DOHH2 (cell line): ENCODE results near the gene RMDN2.
A peak's percentile ranks its signal among the peaks of the same experiment; 100 is the strongest.

Experiments
- H3F3A ChIP-seq: fragments of 200-600 bp; sonication (generic), shearing (Covaris generic); 2 replicates; pipeline ENCODE4 v1.6.0; 2016; ENCODE audit warnings: antibody characterized with exemption, mild to moderate bottlenecking; ENCODE audit not compliant: control insufficient read depth, insufficient read depth
- H3K27ac ChIP-seq: fragments of 200-600 bp; sonication (generic); 2 replicates; pipeline ENCODE4 v1.5.1; 2014; ENCODE audit warnings: low read depth, mild to moderate bottlenecking, low read length, moderate library complexity
- H3K27me3 ChIP-seq: fragments of 200-600 bp; sonication (generic); 2 replicates; pipeline ENCODE4 v1.6.1; 2014; ENCODE audit warnings: mild to moderate bottlenecking, low read length, mixed read lengths; ENCODE audit not compliant: control insufficient read depth
- H3K36me3 ChIP-seq: fragments of 200-600 bp; sonication (generic); 2 replicates; pipeline ENCODE4 v1.6.1; 2014; ENCODE audit warnings: mild to moderate bottlenecking, low read length, moderate library complexity, mixed read lengths; ENCODE audit not compliant: control insufficient read depth
- H3K4me1 ChIP-seq: fragments of 200-600 bp; sonication (generic); 2 replicates; pipeline ENCODE4 v1.6.1; 2014; ENCODE audit warnings: mild to moderate bottlenecking, low read length, mixed read lengths; ENCODE audit not compliant: control insufficient read depth
- H3K4me2 ChIP-seq: fragments of 200-600 bp; sonication (generic); 2 replicates; pipeline ENCODE4 v1.6.0; 2014; ENCODE audit warnings: mild to moderate bottlenecking, low read length, moderate library complexity
- H3K4me3 ChIP-seq: fragments of 200-600 bp; sonication (generic); 2 replicates; pipeline ENCODE4 v1.5.1; 2014; ENCODE audit warnings: mild to moderate bottlenecking, low read length, mixed read lengths
- H3K79me2 ChIP-seq: fragments of 200-600 bp; sonication (generic); 2 replicates; pipeline ENCODE4 v1.6.1; 2014; ENCODE audit warnings: mild to moderate bottlenecking, low read length, mixed read lengths; ENCODE audit not compliant: control insufficient read depth
- H3K9me2 ChIP-seq: fragments of 200-600 bp; sonication (generic); replicated peaks from 2 replicates; pipeline ENCODE4 v1.6.1; 2014; ENCODE audit warnings: mild to moderate bottlenecking, low read length, mixed read lengths; ENCODE audit not compliant: control insufficient read depth
- H3K9me3 ChIP-seq: fragments of 200-600 bp; sonication (generic); 2 replicates; pipeline ENCODE4 v1.6.1; 2014; ENCODE audit warnings: antibody characterized with exemption, low read length, mixed read lengths; ENCODE audit not compliant: control insufficient read depth, insufficient read depth
- H4K20me1 ChIP-seq: fragments of 200-600 bp; sonication (generic); 2 replicates; pipeline ENCODE4 v1.6.0; 2014; ENCODE audit warnings: low read depth, mild to moderate bottlenecking, antibody characterized with exemption, low read length, moderate library complexity; ENCODE audit not compliant: control insufficient read depth, insufficient read depth
- CTCF ChIP-seq: fragments of 200-600 bp; sonication (generic); IDR thresholded peaks from one replicate; pipeline ENCODE4 v1.5.1; 2014; ENCODE audit warnings: antibody characterized with exemption, mild to moderate bottlenecking, low read depth, low read length; ENCODE audit not compliant: poor library complexity, severe bottlenecking
- EZH2phosphoT487 ChIP-seq: fragments of 200-600 bp; sonication (generic); IDR thresholded peaks from 2 replicates; pipeline ENCODE4 v1.6.1; 2017; ENCODE audit warnings: borderline replicate concordance, mild to moderate bottlenecking, antibody characterized with exemption, low read length, moderate library complexity, mixed read lengths

RMDN2 gene

GRCh38 chr2:37877457-37878315 lies 47.4 kb upstream of the RMDN2 start:
- Histone ChIP-seq H4K20me1 (no peaks in the 10 kb centered on the region; the same call in 1 of the 2 replicates), H3K4me3 (no peak overlapping the region), H3K4me1 (no peaks in the 10 kb centered on the region), H3K4me2 (no peak overlapping the region), H3K9me2 (no peaks in the 10 kb centered on the region), H3K36me3 (no peaks in the 10 kb centered on the region), H3K9me3 (no peaks in the 10 kb centered on the region), H3F3A (no peaks in the 10 kb centered on the region), H3K79me2 (no peaks in the 10 kb centered on the region), H3K27me3 (peaks cover 40% of the 10 kb centered on the region), H3K27ac (no peak overlapping the region)
- TF ChIP-seq CTCF (peak; percentile 63), EZH2phosphoT487 (no peak)

GRCh38 chr2:37878536-37878935 lies 46.6 kb upstream of the RMDN2 start:
- Histone ChIP-seq H3F3A (no peaks in the 10 kb centered on the region), H3K9me3 (no peaks in the 10 kb centered on the region), H3K79me2 (no peaks in the 10 kb centered on the region), H3K4me1 (no peaks in the 10 kb centered on the region), H3K27ac (no peak overlapping the region), H3K9me2 (no peaks in the 10 kb centered on the region), H3K27me3 (peaks cover 43% of the 10 kb centered on the region), H3K36me3 (no peaks in the 10 kb centered on the region), H3K4me2 (no peak overlapping the region), H3K4me3 (no peak overlapping the region), H4K20me1 (no peaks in the 10 kb centered on the region; the same call in 1 of the 2 replicates)
- no peak for TF ChIP-seq CTCF
- TF ChIP-seq EZH2phosphoT487, result no peak

GRCh38 chr2:37880551-37880950 lies 44.5 kb upstream of the RMDN2 start:
- Histone ChIP-seq H3K79me2 (no peaks in the 10 kb centered on the region), H4K20me1 (no peaks in the 10 kb centered on the region; the same call in 1 of the 2 replicates), H3K9me2 (no peaks in the 10 kb centered on the region), H3K36me3 (no peaks in the 10 kb centered on the region), H3K27me3 (peaks cover 42% of the 10 kb centered on the region), H3K4me3 (no peak overlapping the region), H3K4me2 (no peak overlapping the region), H3K4me1 (no peaks in the 10 kb centered on the region), H3F3A (no peaks in the 10 kb centered on the region), H3K9me3 (no peaks in the 10 kb centered on the region), H3K27ac (no peak overlapping the region)
- TF ChIP-seq EZH2phosphoT487 (no peak), CTCF (no peak)
